ENCODE results near the gene RNF133. TPM values are rescaled to one million over a fixed set of nuclear protein-coding genes. Genes with fewer than 3 reads are reported as not detected.
"Not testable (repeated sequence)": the region's sequence is repeated elsewhere in the genome, so short reads cannot be mapped to it uniquely, and the experiment has no call there.

RNF133 gene
- total RNA-seq, 1 experiment from 2014 or later, result not detected

GRCh38 chr7:122686360-122686878 lies 12.5 kb downstream of the RNF133 start:
- no peaks in the 10 kb centered on the region; the same call in 1 of the 2 replicates for H3K9me3 ChIP-seq (ENCODE audit: low read length)
- no peaks in the 10 kb centered on the region for H3K79me2 ChIP-seq (ENCODE audit: low read length)
- no peak overlapping the region for H3K9ac ChIP-seq (ENCODE audit: low read length)
- DNase-seq, result no peak
- no peaks in the 10 kb centered on the region for H4K20me1 ChIP-seq (ENCODE audit: insufficient read depth, low read depth, low read length)
- H3K9me2 ChIP-seq (replicated peaks; ENCODE audit: insufficient read depth, low read length), result no peaks in the 10 kb centered on the region
- H3K36me3 ChIP-seq (ENCODE audit: insufficient read depth, low read length), result no peaks in the 10 kb centered on the region
- H3K27ac ChIP-seq (ENCODE audit: low read length), result 0 out of 2 replicates have a peak overlapping the region, but pooled peaks have one; percentile 7
- no peak overlapping the region for H3K4me3 ChIP-seq (ENCODE audit: low read length)
- H2AFZ ChIP-seq (ENCODE audit: low read length), result no peak overlapping the region
- H3K27me3 ChIP-seq (ENCODE audit: low read length), result no peaks in the 10 kb centered on the region
- H3K4me2 ChIP-seq (ENCODE audit: low read depth, low read length, poor library complexity, severe bottlenecking), result peak overlapping the region; percentile 50
- H3K4me1 ChIP-seq (ENCODE audit: low read length), result peaks cover 28% of the 10 kb centered on the region

DNA sequence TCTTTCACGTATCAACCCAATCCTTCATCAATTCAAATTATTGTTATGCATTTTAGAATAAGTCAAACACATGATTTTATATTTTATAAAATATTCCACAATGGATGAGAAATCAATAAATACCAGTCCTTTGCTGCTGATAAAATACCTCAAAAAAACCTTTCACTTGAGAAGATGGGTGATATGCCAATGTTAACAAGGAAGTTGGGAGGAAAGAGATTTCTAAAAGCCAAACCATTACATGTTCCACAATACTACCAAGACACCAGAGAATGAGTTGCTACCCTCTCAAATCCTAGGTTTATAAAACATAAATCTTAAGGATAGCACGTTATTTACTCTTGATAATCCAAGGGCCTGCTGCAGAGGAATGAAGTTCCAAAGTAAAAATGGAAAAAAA lies 14.4 kb downstream of the RNF133 start:
- Histone ChIP-seq H3K4me3 (ENCODE audit: low read length) (no peak overlapping the region), H3K36me3 (ENCODE audit: insufficient read depth, low read length) (no peaks in the 10 kb centered on the region), H3K9ac (ENCODE audit: low read length) (no peak overlapping the region), H3K79me2 (ENCODE audit: low read length) (no peaks in the 10 kb centered on the region), H2AFZ (ENCODE audit: low read length) (no peak overlapping the region), H3K4me2 (ENCODE audit: low read depth, low read length, poor library complexity, severe bottlenecking) (no peak overlapping the region), H3K27me3 (ENCODE audit: low read length) (no peaks in the 10 kb centered on the region), H3K9me3 (ENCODE audit: low read length) (no peaks in the 10 kb centered on the region), H4K20me1 (ENCODE audit: insufficient read depth, low read depth, low read length) (no peaks in the 10 kb centered on the region), H3K9me2 (replicated peaks; ENCODE audit: insufficient read depth, low read length) (no peaks in the 10 kb centered on the region), H3K27ac (ENCODE audit: low read length) (no peak overlapping the region), H3K4me1 (ENCODE audit: low read length) (peaks cover 28% of the 10 kb centered on the region)
- no peak for DNase-seq

- Histone ChIP-seq H3K27ac (ENCODE audit: low read length) (no peak overlapping the region), H4K20me1 (ENCODE audit: insufficient read depth, low read depth, low read length) (no peaks in the 10 kb centered on the region), H2AFZ (ENCODE audit: low read length) (no peak overlapping the region), H3K36me3 (ENCODE audit: insufficient read depth, low read length) (no peaks in the 10 kb centered on the region), H3K4me2 (ENCODE audit: low read depth, low read length, poor library complexity, severe bottlenecking) (no peak overlapping the region), H3K27me3 (ENCODE audit: low read length) (no peaks in the 10 kb centered on the region), H3K9me2 (replicated peaks; ENCODE audit: insufficient read depth, low read length) (no peaks in the 10 kb centered on the region), H3K4me1 (ENCODE audit: low read length) (peaks cover 28% of the 10 kb centered on the region), H3K4me3 (ENCODE audit: low read length) (no peak overlapping the region), H3K79me2 (ENCODE audit: low read length) (no peaks in the 10 kb centered on the region), H3K9me3 (ENCODE audit: low read length) (no peaks in the 10 kb centered on the region), H3K9ac (ENCODE audit: low read length) (no peak overlapping the region)
- DNase-seq, result no peak
Observed at GRCh38 chr7:122682815-122683550, 15.9 kb downstream of the RNF133 start.

DNA sequence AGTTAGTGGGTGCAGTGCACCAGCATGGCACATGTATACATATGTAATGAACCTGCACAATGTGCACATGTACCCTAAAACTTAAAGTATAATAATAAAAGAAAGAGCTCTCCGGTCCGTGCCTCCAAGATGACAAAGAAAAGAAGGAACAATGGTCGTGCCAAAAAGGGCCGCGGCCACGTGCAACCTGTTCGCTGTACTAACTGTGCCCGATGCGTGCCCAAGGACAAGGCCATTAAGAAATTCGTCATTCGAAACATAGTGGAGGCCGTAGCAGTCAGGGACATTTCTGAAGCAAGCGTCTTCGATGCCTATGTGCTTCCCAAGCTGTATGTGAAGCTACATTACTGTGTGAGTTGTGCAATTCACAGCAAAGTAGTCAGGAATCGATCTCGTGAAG lies 17.7 kb downstream of the RNF133 start:
- H3K4me2 ChIP-seq (ENCODE audit: low read depth, low read length, poor library complexity, severe bottlenecking); H3K4me3 ChIP-seq (ENCODE audit: low read length); H3K9me3 ChIP-seq (ENCODE audit: low read length); H3K36me3 ChIP-seq (ENCODE audit: insufficient read depth, low read length); H4K20me1 ChIP-seq (ENCODE audit: insufficient read depth, low read depth, low read length); H3K27ac ChIP-seq (ENCODE audit: low read length); H3K27me3 ChIP-seq (ENCODE audit: low read length); H2AFZ ChIP-seq (ENCODE audit: low read length); DNase-seq; H3K9me2 ChIP-seq (replicated peaks; ENCODE audit: insufficient read depth, low read length); H3K79me2 ChIP-seq (ENCODE audit: low read length); H3K9ac ChIP-seq (ENCODE audit: low read length): not testable (repeated sequence)
- peaks cover 12% of the 10 kb centered on the region for H3K4me1 ChIP-seq (ENCODE audit: low read length)

- no peak overlapping the region for H3K4me3 ChIP-seq (ENCODE audit: low read length)
- no peak overlapping the region for H2AFZ ChIP-seq (ENCODE audit: low read length)
- no peak for DNase-seq
- H3K9me3 ChIP-seq (ENCODE audit: low read length), result no peaks in the 10 kb centered on the region
- no peak overlapping the region for H3K27ac ChIP-seq (ENCODE audit: low read length)
- no peaks in the 10 kb centered on the region for H3K36me3 ChIP-seq (ENCODE audit: insufficient read depth, low read length)
- H3K4me2 ChIP-seq (ENCODE audit: low read depth, low read length, poor library complexity, severe bottlenecking), result no peak overlapping the region
- H3K9me2 ChIP-seq (replicated peaks; ENCODE audit: insufficient read depth, low read length), result no peaks in the 10 kb centered on the region
- H3K9ac ChIP-seq (ENCODE audit: low read length), result no peak overlapping the region
- no peaks in the 10 kb centered on the region for H3K27me3 ChIP-seq (ENCODE audit: low read length)
- H4K20me1 ChIP-seq (ENCODE audit: insufficient read depth, low read depth, low read length), result no peaks in the 10 kb centered on the region
- no peaks in the 10 kb centered on the region for H3K79me2 ChIP-seq (ENCODE audit: low read length)
- no peaks in the 10 kb centered on the region for H3K4me1 ChIP-seq (ENCODE audit: low read length)
Observed at GRCh38 chr7:122679813-122680212, 19.1 kb downstream of the RNF133 start.

DNA sequence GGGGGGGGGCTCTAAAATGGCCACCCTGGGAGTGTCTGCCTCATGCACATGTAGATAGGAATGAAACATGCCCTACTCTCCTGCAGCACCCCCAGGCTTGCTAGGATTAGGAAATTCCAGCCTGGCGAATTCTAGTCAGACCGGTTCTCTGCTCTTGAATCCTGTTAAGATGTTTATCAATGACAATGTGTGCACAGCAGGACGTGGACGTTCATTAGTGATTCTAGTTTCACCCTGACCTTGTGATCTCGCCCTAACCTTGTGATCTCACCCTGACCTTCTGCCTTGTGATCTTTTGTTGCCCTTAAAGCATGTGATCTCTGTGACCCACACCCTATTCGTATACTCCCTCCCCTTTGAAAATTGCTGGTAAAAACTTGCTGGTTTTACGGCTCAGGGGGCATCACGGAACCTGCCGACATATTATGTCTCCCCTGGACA lies 19.6 kb downstream of the RNF133 start:
- not testable (repeated sequence) for H3K9me2 ChIP-seq (replicated peaks; ENCODE audit: insufficient read depth, low read length); DNase-seq; H3K4me2 ChIP-seq (ENCODE audit: low read depth, low read length, poor library complexity, severe bottlenecking); H3K27ac ChIP-seq (ENCODE audit: low read length); H3K4me1 ChIP-seq (ENCODE audit: low read length); H2AFZ ChIP-seq (ENCODE audit: low read length); H3K79me2 ChIP-seq (ENCODE audit: low read length); H4K20me1 ChIP-seq (ENCODE audit: insufficient read depth, low read depth, low read length); H3K9me3 ChIP-seq (ENCODE audit: low read length); H3K9ac ChIP-seq (ENCODE audit: low read length); H3K27me3 ChIP-seq (ENCODE audit: low read length); H3K36me3 ChIP-seq (ENCODE audit: insufficient read depth, low read length); H3K4me3 ChIP-seq (ENCODE audit: low read length)

- no peaks in the 10 kb centered on the region for H3K4me1 ChIP-seq (ENCODE audit: low read length)
- H3K4me2 ChIP-seq (ENCODE audit: low read depth, low read length, poor library complexity, severe bottlenecking), result no peak overlapping the region
- H3K79me2 ChIP-seq (ENCODE audit: low read length), result no peaks in the 10 kb centered on the region
- no peaks in the 10 kb centered on the region for H3K27me3 ChIP-seq (ENCODE audit: low read length)
- H3K9me2 ChIP-seq (replicated peaks; ENCODE audit: insufficient read depth, low read length), result no peaks in the 10 kb centered on the region
- no peak overlapping the region for H3K4me3 ChIP-seq (ENCODE audit: low read length)
- no peak for DNase-seq
- H4K20me1 ChIP-seq (ENCODE audit: insufficient read depth, low read depth, low read length), result no peaks in the 10 kb centered on the region
- no peaks in the 10 kb centered on the region for H3K36me3 ChIP-seq (ENCODE audit: insufficient read depth, low read length)
- no peak overlapping the region for H3K27ac ChIP-seq (ENCODE audit: low read length)
- no peak overlapping the region for H2AFZ ChIP-seq (ENCODE audit: low read length)
- no peaks in the 10 kb centered on the region for H3K9me3 ChIP-seq (ENCODE audit: low read length)
- H3K9ac ChIP-seq (ENCODE audit: low read length), result no peak overlapping the region
Observed at GRCh38 chr7:122677149-122677548, 21.8 kb downstream of the RNF133 start.

- Histone ChIP-seq H3K79me2 (ENCODE audit: low read length) (no peaks in the 10 kb centered on the region), H3K9me3 (ENCODE audit: low read length) (no peaks in the 10 kb centered on the region), H2AFZ (ENCODE audit: low read length) (no peak overlapping the region), H4K20me1 (ENCODE audit: insufficient read depth, low read depth, low read length) (no peaks in the 10 kb centered on the region), H3K4me3 (ENCODE audit: low read length) (no peak overlapping the region), H3K36me3 (ENCODE audit: insufficient read depth, low read length) (no peaks in the 10 kb centered on the region), H3K27ac (ENCODE audit: low read length) (no peak overlapping the region), H3K9ac (ENCODE audit: low read length) (no peak overlapping the region), H3K9me2 (replicated peaks; ENCODE audit: insufficient read depth, low read length) (no peaks in the 10 kb centered on the region), H3K4me1 (ENCODE audit: low read length) (no peaks in the 10 kb centered on the region), H3K27me3 (ENCODE audit: low read length) (no peaks in the 10 kb centered on the region), H3K4me2 (ENCODE audit: low read depth, low read length, poor library complexity, severe bottlenecking) (no peak overlapping the region)
- no peak for DNase-seq
Observed at GRCh38 chr7:122676466-122676865, 22.5 kb downstream of the RNF133 start.

Data from Karpas-422 (cell line).